K562 (cell line): ENCODE results near the gene RDH5.

Source experiments
- CTCF ChIP-seq, 3 experiments: IDR thresholded peaks in 2 of 3; conservative IDR thresholded peaks in 1 of 3; 2 replicates each; pipeline ENCODE4 v1.5.1; 2011 to 2012; ENCODE audit warnings: low read length in 3 of 3, mild to moderate bottlenecking in 3 of 3, control low read depth in 2 of 3, improper control_type of control experiment in 1 of 3, inconsistent platforms in 1 of 3, low read depth in 1 of 3, mixed read lengths in 1 of 3, moderate library complexity in 1 of 3; ENCODE audit not compliant: insufficient read depth in 2 of 3
- EP300 ChIP-seq: IDR thresholded peaks from 2 replicates; pipeline ENCODE4 v1.6.1; 2012; ENCODE audit warnings: low read length, improper control_type of control experiment
- EZH2 ChIP-seq: IDR thresholded peaks from 2 replicates; pipeline ENCODE4 v1.6.1; 2012; ENCODE audit warnings: low read depth, mild to moderate bottlenecking, inconsistent platforms, low read length, borderline replicate concordance
- GATAD2B ChIP-seq: fragments of 450-650 bp; IDR thresholded peaks from 2 replicates; pipeline ENCODE4 v1.6.1; 2017; ENCODE audit warnings: mild to moderate bottlenecking, borderline replicate concordance
- GTF2A2 ChIP-seq: IDR thresholded peaks from 2 replicates; pipeline ENCODE4 v1.6.1; 2016; ENCODE audit warnings: mild to moderate bottlenecking, missing genetic modification characterization, missing compliant biosample characterization
- MCM2 ChIP-seq: fragments of 450-650 bp; IDR thresholded peaks from 2 replicates; pipeline ENCODE4 v1.6.1; 2017; ENCODE audit warnings: low read depth, mild to moderate bottlenecking
- MIER1 ChIP-seq: fragments of 450-650 bp; IDR thresholded peaks from 2 replicates; pipeline ENCODE4 v1.6.1; 2016; ENCODE audit warnings: antibody characterized with exemption, mild to moderate bottlenecking, low read depth
- POLR2A ChIP-seq: fragments of 450-650 bp; conservative IDR thresholded peaks from 2 replicates; pipeline ENCODE4 v1.6.1; 2016
- POLR2AphosphoS5 ChIP-seq: IDR thresholded peaks from 2 replicates; pipeline ENCODE4 v1.6.1; 2011; ENCODE audit warnings: mild to moderate bottlenecking, low read depth, low read length, moderate library complexity; ENCODE audit not compliant: control insufficient read depth, insufficient read depth
- THAP12 ChIP-seq: fragments of 250-450 bp; sonication (Bioruptor Pico); IDR thresholded peaks from 2 replicates; pipeline ENCODE4 v1.9.0; 2021; ENCODE audit warnings: mild to moderate bottlenecking, inconsistent platforms
- ZBTB8A ChIP-seq: fragments of 450-650 bp; IDR thresholded peaks from 2 replicates; pipeline ENCODE4 v1.6.1; 2018; ENCODE audit warnings: mild to moderate bottlenecking, moderate library complexity; ENCODE audit not compliant: partially characterized antibody
- ZKSCAN8 ChIP-seq: fragments of 200-800 bp; sonication (Bioruptor generic); IDR thresholded peaks from 2 replicates; pipeline ENCODE4 v1.6.1; 2016; ENCODE audit warnings: missing genetic modification characterization, missing compliant biosample characterization
- TF ChIP-seq, protein P1 (sequence below): fragments of 450-650 bp; formaldehyde crosslinking; IDR thresholded peaks from 2 replicates; pipeline ENCODE4 v1.4.0; 2022; ENCODE audit warnings: missing genetic modification characterization

DNA sequence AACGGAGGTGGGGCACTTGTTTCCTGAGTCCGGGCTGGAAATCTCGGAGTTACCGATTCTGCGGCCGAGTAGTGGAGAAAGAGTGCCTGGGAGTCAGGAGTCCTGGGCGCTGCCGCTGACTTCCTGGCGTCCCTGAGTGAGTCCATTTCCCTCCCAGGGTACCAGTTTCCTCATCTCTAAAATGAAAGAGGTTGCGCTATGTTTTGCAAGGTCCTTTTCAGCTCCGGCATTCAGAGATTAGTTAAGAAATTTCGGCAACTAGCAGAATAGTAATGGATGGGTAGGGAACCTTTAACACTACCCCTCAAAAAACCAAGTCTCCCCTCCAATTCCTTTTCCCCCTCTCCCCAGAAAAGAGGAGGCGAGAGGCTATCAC is 3.6 kb upstream of the RDH5 start:
- TF ChIP-seq ZKSCAN8 (CRISPR knock-in tag) (no peak), POLR2A (no peak), EP300 (no peak), EZH2 (no peak), GATAD2B (no peak), MIER1 (no peak), GTF2A2 (tag) (no peak), CTCF (IDR thresholded peaks at IDR 0.05 in 2 of 3, conservative IDR thresholded peaks at IDR 0.05 in 1 of 3; ENCODE audit: insufficient read depth in 2 of 3, low read depth in 1 of 3, low read length in 3 of 3) (no peak), ZBTB8A (no peak), MCM2 (no peak), THAP12 (CRISPR knock-in tag) (no peak), POLR2AphosphoS5 (no peak)
- TF ChIP-seq, protein P1, sequence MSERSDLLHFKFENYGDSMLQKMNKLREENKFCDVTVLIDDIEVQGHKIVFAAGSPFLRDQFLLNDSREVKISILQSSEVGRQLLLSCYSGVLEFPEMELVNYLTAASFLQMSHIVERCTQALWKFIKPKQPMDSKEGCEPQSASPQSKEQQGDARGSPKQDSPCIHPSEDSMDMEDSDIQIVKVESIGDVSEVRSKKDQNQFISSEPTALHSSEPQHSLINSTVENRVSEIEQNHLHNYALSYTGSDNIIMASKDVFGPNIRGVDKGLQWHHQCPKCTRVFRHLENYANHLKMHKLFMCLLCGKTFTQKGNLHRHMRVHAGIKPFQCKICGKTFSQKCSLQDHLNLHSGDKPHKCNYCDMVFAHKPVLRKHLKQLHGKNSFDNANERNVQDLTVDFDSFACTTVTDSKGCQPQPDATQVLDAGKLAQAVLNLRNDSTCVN (CRISPR knock-in tag) = no peak
